ENCODE data around the gene PANX2. TPM values are rescaled to one million over a fixed set of nuclear protein-coding genes. Genes with fewer than 3 reads are reported as not detected.

Gene PANX2
- total and polyA plus RNA-seq, 2 of the 13 experiments (the other 11 are each of a cell fraction or from before 2014, with no cell fraction given) = 0.15 to 1.1 TPM

- H3K27ac ChIP-seq (ENCODE audit: extremely low read length, insufficient read depth, low read length) = no peak overlapping the region
- peaks cover 2% of the 10 kb centered on the region for H4K20me1 ChIP-seq (ENCODE audit: insufficient read depth, low read length)
- ChIA-PET CTCF (ENCODE audit: low intra/inter-chr PET ratio, low total read pairs) (interaction anchor here (1.7 to 2.5 kb wide), 2 partner anchors 41 to 62 kb away, joined by 3 to 39 read pairs; no protein-coding TSS in a partner anchor), POLR2A (no interaction called here)
- H3K4me2 ChIP-seq (ENCODE audit: low read depth, low read length) = no peak overlapping the region
- no TSS peak for BruUV-seq (replicated peaks)
- H3K4me1 ChIP-seq (ENCODE audit: insufficient read depth, low read length) = peaks cover 13% of the 10 kb centered on the region; the same call in 1 of the 2 replicates
- no peaks in the 10 kb centered on the region for H3K9me3 ChIP-seq (ENCODE audit: low read length)
- no peaks in the 10 kb centered on the region for H3K27me3 ChIP-seq (ENCODE audit: control insufficient read depth in 1 of 2, insufficient read depth in 2 of 2, low read length in 2 of 2)
- no peak overlapping the region for H3K9ac ChIP-seq (ENCODE audit: insufficient read depth, low read depth, low read length)
- H3K36me3 ChIP-seq (replicated peaks in 1 of 2; ENCODE audit: control insufficient read depth in 1 of 2, insufficient read depth in 2 of 2, low read length in 2 of 2) = peaks cover 10 to 46% of the 10 kb centered on the region in 2 experiments; a peak in 4 of 5 replicates
- H3K4me3 ChIP-seq (replicated peaks in 1 of 3; ENCODE audit: insufficient read depth in 1 of 3, low read depth in 2 of 3, low read length in 3 of 3) = no peak overlapping the region
- H3K79me2 ChIP-seq (ENCODE audit: insufficient read depth, low read length) = peaks cover 24% of the 10 kb centered on the region
- 55% methylated on average over 13 of the region's 20 CpGs for WGBS (ENCODE audit: low lambda C conversion rate)
- intact Hi-C loops (cut with micrococcal nuclease; ENCODE audit: unreplicated experiment) (loop anchor here (1.0 kb wide), 1 partner anchor 61 kb away; no protein-coding TSS in a partner anchor), in situ Hi-C loops (cut with HindIII; ENCODE audit: extremely low pct_ligation_motif_present, low pct_unique_long_range_greater_than_20kb) (loop anchor here (5.0 kb wide), 1 partner anchor 63 kb away; no protein-coding TSS in a partner anchor)
- peak; percentile 64 for ATAC-seq
- peak; percentile 71 for FAIRE-seq
- H2AFZ ChIP-seq (ENCODE audit: low read length) = no peak overlapping the region
- DNase-seq (ENCODE audit: low spot score) = peak; percentile 47
- TF ChIP-seq XRCC5 (optimal IDR thresholded peaks at IDR 0.05; ENCODE audit: low read length) = peak; percentile 40
- peak; percentile 44; the same call in 1 of the 2 replicates for TF ChIP-seq ZNF331 (CRISPR knock-in tag; IDR thresholded peaks at IDR 0.05)
- TF ChIP-seq ZNF609 (CRISPR knock-in tag; IDR thresholded peaks at IDR 0.05; ENCODE audit: borderline replicate concordance) = no peak
- peak; percentile 71 for TF ChIP-seq STAG1 (CRISPR knock-in tag; IDR thresholded peaks at IDR 0.05)
- TF ChIP-seq ZNF567 (CRISPR knock-in tag; IDR thresholded peaks at IDR 0.05; ENCODE audit: borderline replicate concordance) = no peak
- TF ChIP-seq ZNF768 (CRISPR knock-in tag; IDR thresholded peaks at IDR 0.05) = peak; percentile 50; the same call in 1 of the 2 replicates
- peak; percentile 89 for TF ChIP-seq SMC3 (IDR thresholded peaks at IDR 0.05; ENCODE audit: low read length)
- no peak for TF ChIP-seq SRF (IDR thresholded peaks at IDR 0.05; ENCODE audit: low read depth, low read length)
- TF ChIP-seq RAD21 (CRISPR knock-in tag; IDR thresholded peaks at IDR 0.05) = peak; percentile 75
- TF ChIP-seq AGO1 (IDR thresholded peaks at IDR 0.05; ENCODE audit: low read depth, low read length, poor library complexity, severe bottlenecking) = peak; percentile 11
- TF ChIP-seq ZBTB21 (CRISPR knock-in tag; IDR thresholded peaks at IDR 0.05) = no peak
- TF ChIP-seq THAP9 (CRISPR knock-in tag; IDR thresholded peaks at IDR 0.05; ENCODE audit: borderline replicate concordance) = 0 out of 2 replicates have a peak, but pooled peaks have one; percentile 19
- TF ChIP-seq AKAP8 (CRISPR knock-in tag; IDR thresholded peaks at IDR 0.05) = peak; percentile 15; the same call in 1 of the 2 replicates
- TF ChIP-seq POLR2A (IDR thresholded peaks at IDR 0.05; ENCODE audit: insufficient read depth in 1 of 2, low read depth in 2 of 2, low read length in 2 of 2) = 0 out of 4 replicates have a peak, but pooled peaks of 1 of the 2 experiments have one; percentile 21
- no peak for TF ChIP-seq ZNF143 (CRISPR knock-in tag; IDR thresholded peaks at IDR 0.05)
- TF ChIP-seq SP1 (IDR thresholded peaks at IDR 0.05) = no peak
- TF ChIP-seq SP1 (CRISPR knock-in tag; IDR thresholded peaks at IDR 0.05) = no peak
Measured at GRCh38 chr22:50209893-50210292, 39.4 kb downstream of the PANX2 start.

All from HepG2 (cell line).